ENCODE measurements around the gene ARHGEF26.

The ARHGEF26 gene

DNA sequence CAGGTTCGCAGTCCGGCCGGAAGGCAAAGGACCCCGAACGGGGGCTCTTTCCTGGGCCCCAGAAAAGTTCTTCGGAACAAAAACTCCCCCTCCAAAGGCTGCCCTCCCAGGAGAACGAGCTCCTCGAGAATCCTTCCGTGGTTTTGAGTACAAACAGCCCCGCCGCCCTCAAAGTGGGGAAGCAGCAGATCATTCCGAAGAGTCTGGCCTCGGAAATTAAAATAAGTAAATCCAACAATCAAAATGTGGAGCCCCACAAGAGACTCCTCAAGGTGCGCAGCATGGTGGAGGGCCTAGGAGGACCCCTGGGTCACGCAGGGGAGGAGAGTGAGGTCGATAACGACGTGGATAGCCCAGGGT, 1.3 kb downstream of the ARHGEF26 start:
- TF ChIP-seq, protein P1, sequence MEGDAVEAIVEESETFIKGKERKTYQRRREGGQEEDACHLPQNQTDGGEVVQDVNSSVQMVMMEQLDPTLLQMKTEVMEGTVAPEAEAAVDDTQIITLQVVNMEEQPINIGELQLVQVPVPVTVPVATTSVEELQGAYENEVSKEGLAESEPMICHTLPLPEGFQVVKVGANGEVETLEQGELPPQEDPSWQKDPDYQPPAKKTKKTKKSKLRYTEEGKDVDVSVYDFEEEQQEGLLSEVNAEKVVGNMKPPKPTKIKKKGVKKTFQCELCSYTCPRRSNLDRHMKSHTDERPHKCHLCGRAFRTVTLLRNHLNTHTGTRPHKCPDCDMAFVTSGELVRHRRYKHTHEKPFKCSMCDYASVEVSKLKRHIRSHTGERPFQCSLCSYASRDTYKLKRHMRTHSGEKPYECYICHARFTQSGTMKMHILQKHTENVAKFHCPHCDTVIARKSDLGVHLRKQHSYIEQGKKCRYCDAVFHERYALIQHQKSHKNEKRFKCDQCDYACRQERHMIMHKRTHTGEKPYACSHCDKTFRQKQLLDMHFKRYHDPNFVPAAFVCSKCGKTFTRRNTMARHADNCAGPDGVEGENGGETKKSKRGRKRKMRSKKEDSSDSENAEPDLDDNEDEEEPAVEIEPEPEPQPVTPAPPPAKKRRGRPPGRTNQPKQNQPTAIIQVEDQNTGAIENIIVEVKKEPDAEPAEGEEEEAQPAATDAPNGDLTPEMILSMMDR (IDR thresholded peaks at IDR 0.05; ENCODE audit: unreplicated experiment in 3 of 3), result no peak

GRCh38 chr3:154122912-154123559, 1.8 kb downstream of the ARHGEF26 start:
- Mint-ChIP-seq H3K27me3 (ENCODE audit: low read depth) (peaks cover 21% of the 10 kb centered on the region), H3K36me3 (ENCODE audit: low read depth) (peaks cover 4% of the 10 kb centered on the region), H3K4me3 (peak overlapping the region; percentile 85 to 97 (median 92)), H3K4me1 (peaks cover 21% of the 10 kb centered on the region), H3K27ac (peak overlapping the region; percentile 1 to 20 (median 3)), H3K9me3 (no peaks in the 10 kb centered on the region)
- TF ChIP-seq, protein P1 (IDR thresholded peaks at IDR 0.05; ENCODE audit: unreplicated experiment in 3 of 3), result no peak

More for the DNA sequence above, 1.3 kb downstream of the ARHGEF26 start:
- peak overlapping the region; percentile 85 to 97 (median 92) for H3K4me3 Mint-ChIP-seq
- H3K4me1 Mint-ChIP-seq, result peaks cover 21% of the 10 kb centered on the region
- H3K9me3 Mint-ChIP-seq, result no peaks in the 10 kb centered on the region
- H3K36me3 Mint-ChIP-seq (ENCODE audit: low read depth), result no peaks in the 10 kb centered on the region
- peaks cover 21% of the 10 kb centered on the region for H3K27me3 Mint-ChIP-seq (ENCODE audit: low read depth)
- peak overlapping the region; percentile 1 to 20 (median 3) for H3K27ac Mint-ChIP-seq

- Mint-ChIP-seq H3K4me1 (peaks cover 21% of the 10 kb centered on the region), H3K27ac (peak overlapping the region in 1 of 3 experiments; percentile 20), H3K9me3 (no peaks in the 10 kb centered on the region), H3K27me3 (ENCODE audit: low read depth) (peaks cover 21% of the 10 kb centered on the region), H3K36me3 (ENCODE audit: low read depth) (peaks cover 10% of the 10 kb centered on the region), H3K4me3 (peak overlapping the region; percentile 85 to 97 (median 92))
- TF ChIP-seq, protein P1 (IDR thresholded peaks at IDR 0.05; ENCODE audit: unreplicated experiment in 3 of 3), result no peak
Measured at GRCh38 chr3:154123906-154124305, 2.7 kb downstream of the ARHGEF26 start.

DNA sequence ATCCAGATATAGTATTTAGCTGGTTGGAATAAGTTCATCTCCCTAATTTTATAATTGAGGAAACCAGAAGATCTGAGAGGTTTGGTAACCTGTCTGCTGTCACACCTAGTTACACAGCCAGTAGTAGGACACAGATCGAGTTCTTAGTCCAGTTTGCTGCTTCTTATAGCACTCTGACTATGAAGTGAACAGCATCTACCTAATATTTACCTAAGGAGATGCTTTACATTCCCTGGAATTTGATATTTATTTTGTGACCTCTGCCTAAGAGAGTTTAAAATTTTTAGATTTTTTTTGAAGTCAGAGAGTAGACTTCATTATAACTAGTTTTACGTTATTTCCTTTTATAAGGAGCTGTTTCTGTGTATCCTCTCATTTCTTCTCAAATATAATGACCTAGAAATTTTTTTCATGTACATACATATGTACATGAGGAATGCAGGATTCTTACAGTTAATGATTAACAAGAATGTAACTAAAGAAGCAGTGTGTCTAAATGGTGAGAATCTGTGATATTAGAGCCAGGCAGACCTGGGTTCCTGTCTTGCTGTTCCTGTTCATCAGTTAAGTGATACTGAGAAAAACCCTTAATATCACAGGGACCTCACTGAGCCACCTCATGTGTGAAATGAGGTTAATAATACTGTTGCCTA, 4.3 kb downstream of the ARHGEF26 start:
- no peaks in the 10 kb centered on the region for H3K9me3 Mint-ChIP-seq
- TF ChIP-seq, protein P1 (IDR thresholded peaks at IDR 0.05; ENCODE audit: unreplicated experiment in 3 of 3), result no peak
- peaks cover 19% of the 10 kb centered on the region for H3K36me3 Mint-ChIP-seq (ENCODE audit: low read depth)
- H3K4me3 Mint-ChIP-seq, result no peak overlapping the region
- peaks cover 19% of the 10 kb centered on the region for H3K27me3 Mint-ChIP-seq (ENCODE audit: low read depth)
- peaks cover 16% of the 10 kb centered on the region for H3K4me1 Mint-ChIP-seq
- no peak overlapping the region for H3K27ac Mint-ChIP-seq

GRCh38 chr3:154126651-154127050, 5.5 kb downstream of the ARHGEF26 start:
- Mint-ChIP-seq H3K27ac (no peak overlapping the region), H3K4me1 (peaks cover 11% of the 10 kb centered on the region), H3K4me3 (no peak overlapping the region), H3K27me3 (ENCODE audit: low read depth) (peaks cover 12% of the 10 kb centered on the region), H3K9me3 (no peaks in the 10 kb centered on the region), H3K36me3 (ENCODE audit: low read depth) (peaks cover 25% of the 10 kb centered on the region)
- TF ChIP-seq, protein P1 (IDR thresholded peaks at IDR 0.05; ENCODE audit: unreplicated experiment in 3 of 3), result no peak
